Stimulated activated memory B cell treated with anti-CD40 and anti-IgM and Interleukin-4, amounts not matched to agents 10 μg/mL and 1 μg/mL and 100 μg/mL, for 72 hours (primary cell): ENCODE data around the gene RREB1.

Experiments used
- ATAC-seq: fragments of 150-1000 bp; cut with Tn5 transposase; 2 replicates; pipeline ENCODE4 v1.10.0; 2021
- H3K27ac Mint-ChIP-seq: one replicate; pipeline ENCODE4 v1.8.0; 2022; ENCODE audit warnings: mild to moderate bottlenecking, mixed read lengths
- H3K27me3 Mint-ChIP-seq: one replicate; pipeline ENCODE4 v1.8.0; 2022; ENCODE audit warnings: mixed read lengths
- H3K36me3 Mint-ChIP-seq: one replicate; pipeline ENCODE4 v1.8.0; 2022; ENCODE audit warnings: mixed read lengths
- H3K4me1 Mint-ChIP-seq: one replicate; pipeline ENCODE4 v1.8.0; 2022; ENCODE audit warnings: mixed read lengths
- H3K4me3 Mint-ChIP-seq: one replicate; pipeline ENCODE4 v1.8.0; 2022; ENCODE audit warnings: mild to moderate bottlenecking, moderate library complexity, mixed read lengths
- H3K9me3 Mint-ChIP-seq: one replicate; pipeline ENCODE4 v1.8.0; 2022; ENCODE audit warnings: mixed read lengths

The RREB1 gene

GRCh38 chr6:7086488-7086887, 21.3 kb upstream of the RREB1 start:
- Mint-ChIP-seq H3K4me3 (peak overlapping the region; percentile 64), H3K27ac (peak overlapping the region; percentile 86), H3K9me3 (no peaks in the 10 kb centered on the region), H3K36me3 (no peaks in the 10 kb centered on the region), H3K27me3 (no peaks in the 10 kb centered on the region), H3K4me1 (peaks cover 37% of the 10 kb centered on the region)
- peak; percentile 89 for ATAC-seq

DNA sequence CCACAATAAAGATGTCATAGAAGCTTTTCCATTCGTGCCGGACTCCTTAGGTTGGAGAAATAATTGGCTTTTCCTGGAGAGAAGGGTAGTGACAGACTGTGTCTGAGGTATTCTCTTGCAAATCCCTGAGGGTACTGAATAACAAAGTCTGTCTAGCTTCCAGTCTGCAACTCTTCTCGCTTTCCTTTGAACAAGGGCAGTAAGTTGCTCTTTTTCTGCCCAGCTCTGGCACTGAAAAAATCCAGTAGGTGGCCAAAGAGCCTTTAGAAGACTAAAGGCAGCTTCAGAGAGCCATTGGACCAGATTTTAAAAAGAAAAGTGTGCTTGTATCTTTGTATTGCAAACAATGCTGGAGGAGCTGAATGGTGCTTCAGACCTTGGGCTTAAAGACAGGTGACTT, 20.7 kb upstream of the RREB1 start:
- peak; percentile 3 for ATAC-seq
- Mint-ChIP-seq H3K36me3 (no peaks in the 10 kb centered on the region), H3K4me1 (peaks cover 37% of the 10 kb centered on the region), H3K27ac (peak overlapping the region; percentile 86), H3K9me3 (no peaks in the 10 kb centered on the region), H3K27me3 (no peaks in the 10 kb centered on the region), H3K4me3 (peak overlapping the region; percentile 64)

GRCh38 chr6:7087491-7087979, 20.2 kb upstream of the RREB1 start:
- no peaks in the 10 kb centered on the region for H3K36me3 Mint-ChIP-seq
- H3K4me1 Mint-ChIP-seq, result peaks cover 37% of the 10 kb centered on the region
- peak; percentile 67 for ATAC-seq
- H3K9me3 Mint-ChIP-seq, result no peaks in the 10 kb centered on the region
- H3K4me3 Mint-ChIP-seq, result peak overlapping the region; percentile 64
- no peaks in the 10 kb centered on the region for H3K27me3 Mint-ChIP-seq
- H3K27ac Mint-ChIP-seq, result peak overlapping the region; percentile 86

DNA sequence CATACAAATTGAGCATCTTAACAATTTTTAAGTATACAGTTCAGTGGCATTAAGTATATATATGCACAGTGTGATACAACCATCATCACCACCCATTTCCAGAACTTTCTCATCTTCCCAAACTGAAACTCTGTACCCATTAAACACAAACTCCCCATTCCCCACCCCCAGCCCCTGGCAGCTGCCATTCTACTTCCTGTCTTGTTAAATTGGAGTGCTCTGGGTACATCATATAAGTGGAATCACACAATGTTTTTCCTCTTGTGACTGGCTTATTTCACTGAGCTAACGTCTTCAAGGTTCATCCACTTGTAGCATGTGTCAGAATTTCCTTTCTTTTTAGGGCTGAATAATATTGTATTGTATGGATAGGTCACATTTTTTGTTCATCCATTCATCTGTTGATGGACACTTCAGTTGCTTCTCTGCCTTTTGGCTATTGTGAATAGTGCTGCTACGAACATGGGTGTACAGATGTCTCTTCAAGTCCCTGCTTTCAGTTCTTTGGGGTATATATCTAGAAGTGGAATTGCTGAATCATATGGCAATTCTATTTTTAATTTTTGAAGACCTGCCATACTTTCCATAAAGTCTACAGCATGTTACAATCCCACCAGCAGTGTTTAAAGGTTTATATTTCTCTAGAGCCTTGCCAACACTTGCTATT, 19.6 kb upstream of the RREB1 start:
- Mint-ChIP-seq H3K4me1 (peaks cover 37% of the 10 kb centered on the region), H3K4me3 (no peak overlapping the region), H3K9me3 (no peaks in the 10 kb centered on the region), H3K36me3 (no peaks in the 10 kb centered on the region), H3K27ac (peak overlapping the region; percentile 86), H3K27me3 (no peaks in the 10 kb centered on the region)
- ATAC-seq, result no peak

DNA sequence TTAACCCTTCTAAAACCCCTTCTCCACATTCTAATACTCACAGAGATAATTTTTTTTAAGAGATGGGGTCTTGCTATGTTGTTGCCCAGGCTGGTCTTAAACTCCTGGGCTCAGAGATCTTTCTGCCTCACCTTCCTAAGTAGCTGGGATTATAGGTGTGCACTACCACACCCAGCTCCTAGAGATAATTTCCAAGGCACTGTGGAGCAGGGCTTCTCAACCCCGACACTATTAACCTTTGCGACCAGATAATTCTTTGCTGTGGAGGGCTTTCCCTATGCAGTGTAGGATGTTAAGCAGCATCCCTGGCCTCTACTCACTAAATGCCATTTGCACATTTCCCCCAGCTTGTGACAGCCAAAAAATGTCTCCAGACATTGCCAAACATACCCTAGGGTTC, 8.8 kb upstream of the RREB1 start:
- H3K9me3 Mint-ChIP-seq, result no peaks in the 10 kb centered on the region
- no peaks in the 10 kb centered on the region for H3K36me3 Mint-ChIP-seq
- H3K4me3 Mint-ChIP-seq, result no peak overlapping the region
- H3K4me1 Mint-ChIP-seq, result peaks cover 21% of the 10 kb centered on the region
- no peak for ATAC-seq
- no peaks in the 10 kb centered on the region for H3K27me3 Mint-ChIP-seq
- peak overlapping the region; percentile 16 for H3K27ac Mint-ChIP-seq

GRCh38 chr6:7100072-7100752, 7.5 kb upstream of the RREB1 start:
- H3K27me3 Mint-ChIP-seq, result no peaks in the 10 kb centered on the region
- no peaks in the 10 kb centered on the region for H3K9me3 Mint-ChIP-seq
- peak overlapping the region; percentile 42 for H3K27ac Mint-ChIP-seq
- no peak overlapping the region for H3K4me3 Mint-ChIP-seq
- no peaks in the 10 kb centered on the region for H3K36me3 Mint-ChIP-seq
- H3K4me1 Mint-ChIP-seq, result peaks cover 21% of the 10 kb centered on the region
- peak; percentile 68 for ATAC-seq

- H3K4me1 Mint-ChIP-seq, result peaks cover 21% of the 10 kb centered on the region
- H3K27ac Mint-ChIP-seq, result peak overlapping the region; percentile 42
- ATAC-seq, result no peak
- H3K36me3 Mint-ChIP-seq, result no peaks in the 10 kb centered on the region
- H3K4me3 Mint-ChIP-seq, result no peak overlapping the region
- no peaks in the 10 kb centered on the region for H3K9me3 Mint-ChIP-seq
- no peaks in the 10 kb centered on the region for H3K27me3 Mint-ChIP-seq
Measured at GRCh38 chr6:7100753-7101081, 7.0 kb upstream of the RREB1 start.

GRCh38 chr6:7101290-7101689, 6.5 kb upstream of the RREB1 start:
- H3K36me3 Mint-ChIP-seq, result no peaks in the 10 kb centered on the region
- H3K27me3 Mint-ChIP-seq, result no peaks in the 10 kb centered on the region
- ATAC-seq, result no peak
- no peaks in the 10 kb centered on the region for H3K9me3 Mint-ChIP-seq
- no peak overlapping the region for H3K4me3 Mint-ChIP-seq
- peak overlapping the region; percentile 42 for H3K27ac Mint-ChIP-seq
- peaks cover 22% of the 10 kb centered on the region for H3K4me1 Mint-ChIP-seq

DNA sequence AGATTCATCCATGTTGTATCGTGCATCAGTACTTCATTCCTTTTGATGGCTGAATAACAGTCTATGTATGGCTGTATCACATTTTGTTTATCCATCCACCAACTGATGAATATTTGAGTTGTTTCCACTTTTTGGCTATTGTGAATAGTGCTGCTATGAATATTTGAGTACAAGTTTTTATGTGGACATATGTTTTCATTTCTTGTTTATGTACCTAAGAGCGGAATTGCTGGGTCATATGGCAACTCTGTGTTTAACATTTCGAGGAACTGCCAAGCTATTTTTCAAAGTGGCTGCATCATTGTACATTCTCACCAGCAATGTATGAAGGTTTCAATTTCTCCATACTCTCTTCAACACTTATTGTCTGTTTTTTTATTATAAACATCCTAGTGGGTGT, 3.0 kb upstream of the RREB1 start:
- ATAC-seq, result no peak
- Mint-ChIP-seq H3K27ac (no peak overlapping the region), H3K36me3 (no peaks in the 10 kb centered on the region), H3K9me3 (no peaks in the 10 kb centered on the region), H3K4me1 (peaks cover 34% of the 10 kb centered on the region), H3K4me3 (no peak overlapping the region), H3K27me3 (no peaks in the 10 kb centered on the region)

DNA sequence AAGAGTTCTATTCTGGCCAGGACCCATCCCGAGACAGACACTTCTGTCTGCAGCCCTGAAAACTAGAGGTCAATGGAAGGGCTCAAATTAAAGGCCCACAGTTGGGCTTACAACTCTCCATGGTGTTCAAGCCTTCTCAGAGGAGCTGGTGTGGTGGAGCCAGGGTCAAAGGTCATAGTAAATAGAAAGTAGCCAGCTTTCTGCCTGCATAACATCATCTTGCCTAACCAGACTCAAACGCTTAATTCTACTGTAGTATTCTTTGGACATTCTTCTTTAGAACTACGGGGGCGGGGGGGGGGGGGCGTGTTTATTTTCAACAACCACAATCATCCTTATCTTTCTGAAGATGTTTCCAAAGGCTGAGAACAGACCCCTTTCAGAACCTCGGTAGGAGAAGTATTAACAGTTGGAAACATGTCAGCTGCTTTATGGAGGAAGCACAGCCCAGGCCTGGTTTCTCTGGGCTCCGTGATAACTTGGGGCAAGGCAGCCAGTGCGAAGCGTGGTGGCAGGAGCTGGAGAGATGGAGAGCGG, 1.5 kb upstream of the RREB1 start:
- Mint-ChIP-seq H3K4me1 (peaks cover 34% of the 10 kb centered on the region), H3K27ac (peak overlapping the region; percentile 94), H3K9me3 (no peaks in the 10 kb centered on the region), H3K36me3 (no peaks in the 10 kb centered on the region), H3K4me3 (peak overlapping the region; percentile 97), H3K27me3 (no peaks in the 10 kb centered on the region)
- ATAC-seq, result no peak

DNA sequence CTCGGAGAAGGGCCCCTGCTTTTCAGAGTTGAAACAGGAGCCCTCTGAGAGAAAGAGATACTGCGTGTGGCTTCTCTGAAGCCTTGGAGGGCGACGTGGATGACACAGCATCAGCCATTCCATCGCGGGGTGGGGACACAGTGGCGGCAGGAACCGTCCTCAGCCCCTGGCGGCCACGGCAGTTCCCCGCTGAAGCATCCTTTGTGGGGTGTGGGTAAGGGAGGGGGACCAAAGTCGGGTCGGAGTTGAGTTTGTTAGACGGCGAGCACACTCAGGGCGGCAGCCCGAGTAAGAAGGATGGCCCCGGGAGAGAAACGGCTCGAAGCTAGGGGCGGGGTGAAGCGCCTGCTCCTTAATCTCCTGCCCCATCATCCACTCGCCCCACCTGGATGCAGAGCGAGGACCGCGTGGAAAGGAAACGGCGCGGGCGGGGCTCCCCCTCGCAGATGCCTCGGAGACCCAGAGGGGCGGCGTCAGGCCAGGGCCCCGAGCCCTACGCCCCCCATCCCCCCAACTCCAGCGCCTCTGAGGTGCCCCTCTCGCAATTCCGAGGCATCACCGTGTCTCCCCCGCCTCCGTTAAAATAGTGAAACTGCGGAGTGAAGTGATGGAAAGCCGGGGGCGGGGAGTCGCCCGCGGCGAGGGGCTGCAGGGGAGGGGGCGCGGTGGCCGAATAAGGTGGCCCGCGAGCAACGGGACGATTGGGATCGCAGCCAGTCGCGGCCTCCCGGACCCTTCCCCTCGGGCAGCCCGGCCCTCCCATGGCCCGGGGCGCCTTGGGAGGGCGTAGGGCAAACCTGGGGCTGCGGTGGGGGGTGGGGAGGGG, 796 bp upstream of the RREB1 start:
- Mint-ChIP-seq H3K4me3 (peak overlapping the region; percentile 97), H3K36me3 (no peaks in the 10 kb centered on the region), H3K4me1 (peaks cover 27% of the 10 kb centered on the region), H3K27me3 (no peaks in the 10 kb centered on the region), H3K27ac (peak overlapping the region; percentile 94), H3K9me3 (no peaks in the 10 kb centered on the region)
- ATAC-seq, result peak; percentile 67

DNA sequence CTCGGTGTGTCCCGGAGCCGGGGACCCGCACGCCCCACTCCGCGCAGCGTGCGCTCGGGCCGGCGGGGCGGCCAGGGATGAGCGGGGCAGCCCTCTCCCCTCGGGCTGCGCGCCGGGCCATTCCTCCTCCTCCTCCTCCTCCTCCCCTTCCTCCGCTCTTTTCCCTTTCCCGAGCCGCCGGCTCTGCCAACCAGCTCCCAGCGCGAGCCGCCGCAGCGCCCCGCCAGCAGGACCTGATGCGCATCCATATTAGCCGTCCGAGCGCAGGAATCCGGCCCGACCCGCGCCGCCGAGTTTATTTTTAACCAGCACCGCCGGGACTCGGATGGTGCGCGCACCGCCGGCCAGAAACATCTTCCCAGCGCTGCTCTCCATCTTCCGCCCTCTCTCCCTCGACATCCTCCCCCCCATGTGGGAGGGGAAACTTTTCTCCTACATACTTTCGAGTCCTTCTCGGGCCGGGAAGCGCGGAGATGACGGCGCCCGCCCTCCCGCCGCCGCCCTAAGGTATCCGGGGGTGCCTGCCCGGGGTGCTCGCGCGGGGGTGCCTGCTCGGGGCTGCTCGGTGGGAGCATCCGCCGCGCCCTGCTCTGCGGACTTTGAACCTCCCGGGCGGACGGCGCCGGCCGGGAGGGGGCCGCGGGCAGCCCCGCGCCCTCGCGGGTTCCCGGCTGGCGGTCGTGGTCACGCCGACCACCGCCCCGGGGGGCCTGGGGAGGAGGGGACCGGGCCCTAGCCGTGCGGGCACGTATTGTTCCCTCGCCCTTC, 619 bp downstream of the RREB1 start:
- Mint-ChIP-seq H3K36me3 (no peaks in the 10 kb centered on the region), H3K27me3 (no peaks in the 10 kb centered on the region), H3K27ac (peak overlapping the region; percentile 94), H3K9me3 (no peaks in the 10 kb centered on the region), H3K4me3 (peak overlapping the region; percentile 97), H3K4me1 (peaks cover 41% of the 10 kb centered on the region)
- ATAC-seq, result peak; percentile 42

GRCh38 chr6:7108964-7109836, 1.4 kb downstream of the RREB1 start:
- H3K4me1 Mint-ChIP-seq, result peaks cover 49% of the 10 kb centered on the region
- H3K27ac Mint-ChIP-seq, result peak overlapping the region; percentile 94
- no peaks in the 10 kb centered on the region for H3K27me3 Mint-ChIP-seq
- peak overlapping the region; percentile 88 for H3K4me3 Mint-ChIP-seq
- no peaks in the 10 kb centered on the region for H3K36me3 Mint-ChIP-seq
- ATAC-seq, result peak; percentile 2
- H3K9me3 Mint-ChIP-seq, result no peaks in the 10 kb centered on the region
